OCI-LY3 (cell line): ENCODE results near the gene LRP1B.

ENCODE experiments used
- H2AFZ ChIP-seq: fragments of 200-600, 300-600 bp; shearing (Covaris generic); 2 replicates; pipeline ENCODE4 v1.6.0; 2014; ENCODE audit warnings: antibody characterized with exemption, low read depth, low read length
- H3K27ac ChIP-seq: fragments of 200-600, 300-600 bp; sonication (generic); 2 replicates; pipeline ENCODE4 v1.5.1; 2014; ENCODE audit warnings: mild to moderate bottlenecking, low read length, moderate library complexity, mixed read lengths
- H3K27me3 ChIP-seq: fragments of 200-600, 300-600 bp; sonication (generic); 2 replicates; pipeline ENCODE4 v1.6.1; 2014; ENCODE audit warnings: low read depth, low read length, mixed read lengths
- H3K36me3 ChIP-seq: fragments of 200-600, 300-600 bp; sonication (generic); replicated peaks from 2 replicates; pipeline ENCODE3; 2014; ENCODE audit warnings: low read depth, low read length, mixed read lengths
- H3K4me1 ChIP-seq: fragments of 300-600, 200-600 bp; sonication (generic); 2 replicates; pipeline ENCODE4 v1.6.1; 2014; ENCODE audit warnings: low read length, mixed read lengths
- H3K4me2 ChIP-seq: fragments of 200-600, 300-600 bp; sonication (generic); 2 replicates; pipeline ENCODE4 v1.6.1; 2014; ENCODE audit warnings: low read length, mixed read lengths
- H3K4me3 ChIP-seq: fragments of 300-600, 200-600 bp; sonication (generic); 2 replicates; pipeline ENCODE4 v1.5.1; 2014; ENCODE audit warnings: antibody characterized with exemption, mild to moderate bottlenecking, low read length, moderate library complexity
- H3K79me2 ChIP-seq: fragments of 300-600, 200-600 bp; shearing (Covaris generic); 2 replicates; pipeline ENCODE4 v1.6.1; 2014; ENCODE audit warnings: mild to moderate bottlenecking, low read length, mixed read lengths
- H3K9ac ChIP-seq: fragments of 300-600, 200-600 bp; shearing (Covaris generic); 2 replicates; pipeline ENCODE4 v1.6.0; 2014; ENCODE audit warnings: mild to moderate bottlenecking, low read length, moderate library complexity
- H3K9me3 ChIP-seq: fragments of 200-600, 300-600 bp; shearing (Covaris generic); 2 replicates; pipeline ENCODE4 v1.6.1; 2014; ENCODE audit warnings: low read length, mixed read lengths; ENCODE audit not compliant: insufficient read depth
- H4K20me1 ChIP-seq: fragments of 200-600, 300-600 bp; sonication (generic); 2 replicates; pipeline ENCODE4 v1.6.1; 2016; ENCODE audit warnings: low read length, mixed read lengths; ENCODE audit not compliant: insufficient read depth
- CTCF ChIP-seq: fragments of 200-600, 300-600 bp; sonication (generic); IDR thresholded peaks from 2 replicates; pipeline ENCODE4 v1.5.1; 2014; ENCODE audit warnings: antibody characterized with exemption, low read length, low read depth
- EZH2phosphoT487 ChIP-seq: fragments of 200-600 bp; shearing (Covaris generic); IDR thresholded peaks from 2 replicates; pipeline ENCODE4 v1.6.1; 2018; ENCODE audit warnings: antibody characterized with exemption, mixed run types, low read depth

The LRP1B gene

GRCh38 chr2:140662504-140662903 is 1468.3 kb downstream of the LRP1B start:
- H3K79me2 ChIP-seq, result no peaks in the 10 kb centered on the region
- H3K9ac ChIP-seq, result no peak overlapping the region
- H3K4me2 ChIP-seq, result no peak overlapping the region
- no peaks in the 10 kb centered on the region for H4K20me1 ChIP-seq
- no peak overlapping the region for H3K4me3 ChIP-seq
- peaks cover 10% of the 10 kb centered on the region for H3K4me1 ChIP-seq
- no peaks in the 10 kb centered on the region for H3K27me3 ChIP-seq
- no peak overlapping the region for H2AFZ ChIP-seq
- H3K36me3 ChIP-seq, result no peaks in the 10 kb centered on the region
- H3K9me3 ChIP-seq, result no peaks in the 10 kb centered on the region
- H3K27ac ChIP-seq, result no peak overlapping the region
- TF ChIP-seq EZH2phosphoT487 (no peak), CTCF (no peak)

GRCh38 chr2:140658760-140659692 is 1471.8 kb downstream of the LRP1B start:
- H3K9ac ChIP-seq, result no peak overlapping the region
- no peaks in the 10 kb centered on the region for H3K79me2 ChIP-seq
- no peaks in the 10 kb centered on the region for H4K20me1 ChIP-seq
- no peaks in the 10 kb centered on the region for H3K27me3 ChIP-seq
- H3K4me2 ChIP-seq, result no peak overlapping the region
- H3K9me3 ChIP-seq, result no peaks in the 10 kb centered on the region
- H3K27ac ChIP-seq, result no peak overlapping the region
- no peak overlapping the region for H2AFZ ChIP-seq
- H3K36me3 ChIP-seq, result no peaks in the 10 kb centered on the region
- no peak for TF ChIP-seq CTCF
- TF ChIP-seq EZH2phosphoT487, result no peak
- H3K4me3 ChIP-seq, result no peak overlapping the region
- no peaks in the 10 kb centered on the region for H3K4me1 ChIP-seq

- TF ChIP-seq CTCF, result no peak
- TF ChIP-seq EZH2phosphoT487, result no peak
- H3K4me1 ChIP-seq, result no peaks in the 10 kb centered on the region
These were observed 1473.2 kb downstream of the LRP1B start for GRCh38 chr2:140657657-140658056.

GRCh38 chr2:140654565-140654964 is 1476.3 kb downstream of the LRP1B start:
- no peaks in the 10 kb centered on the region for H3K9me3 ChIP-seq
- no peaks in the 10 kb centered on the region for H3K79me2 ChIP-seq
- no peak overlapping the region for H3K4me2 ChIP-seq

More at GRCh38 chr2:140657657-140658056, 1473.2 kb downstream of the LRP1B start:
- no peak overlapping the region for H3K9ac ChIP-seq
- H3K27me3 ChIP-seq, result no peaks in the 10 kb centered on the region
- no peak overlapping the region for H2AFZ ChIP-seq
- no peaks in the 10 kb centered on the region for H4K20me1 ChIP-seq
- H3K27ac ChIP-seq, result no peak overlapping the region
- H3K4me2 ChIP-seq, result no peak overlapping the region
- H3K4me3 ChIP-seq, result no peak overlapping the region
- no peaks in the 10 kb centered on the region for H3K36me3 ChIP-seq
- H3K79me2 ChIP-seq, result no peaks in the 10 kb centered on the region
- no peaks in the 10 kb centered on the region for H3K9me3 ChIP-seq

More at GRCh38 chr2:140654565-140654964, 1476.3 kb downstream of the LRP1B start:
- no peak overlapping the region for H3K27ac ChIP-seq
- no peaks in the 10 kb centered on the region for H3K36me3 ChIP-seq
- no peaks in the 10 kb centered on the region for H3K27me3 ChIP-seq
- H3K9ac ChIP-seq, result no peak overlapping the region
- TF ChIP-seq EZH2phosphoT487 (no peak), CTCF (no peak)
- H3K4me1 ChIP-seq, result no peaks in the 10 kb centered on the region
- H3K4me3 ChIP-seq, result no peak overlapping the region
- H4K20me1 ChIP-seq, result no peaks in the 10 kb centered on the region
- no peak overlapping the region for H2AFZ ChIP-seq
